Measurements from ENCODE around the gene CLRN3. TPM values are rescaled to one million over a fixed set of nuclear protein-coding genes. Genes with fewer than 3 reads are reported as not detected.

Gene CLRN3
- total and polyA plus RNA-seq, 2 of the 8 experiments (the other 6 are each of a cell fraction or from before 2014, with no cell fraction given) = not detected

DNA sequence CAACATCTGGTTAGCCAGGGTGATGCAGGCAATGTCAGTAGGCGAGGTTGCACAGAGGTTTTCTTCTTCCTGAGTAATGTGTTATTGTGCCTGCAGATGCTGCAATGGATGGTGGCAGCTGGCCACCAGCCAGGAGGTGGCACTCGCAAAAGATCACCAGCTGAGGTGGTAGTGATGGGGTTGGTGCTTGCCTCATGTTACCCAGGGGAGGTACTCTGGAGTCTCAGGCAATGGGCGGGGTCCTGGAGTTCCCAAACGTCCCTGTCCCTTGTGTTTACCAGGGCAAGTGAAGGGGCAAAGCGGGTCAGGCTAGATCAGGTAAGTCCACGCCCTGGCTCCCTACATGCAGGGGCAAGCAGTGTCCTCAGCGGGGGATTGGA, 21.1 kb downstream of the CLRN3 start:
- ChIA-PET POLR2A (ENCODE audit: partially characterized antibody) (no interaction called here), CTCF (ENCODE audit: partially characterized antibody) (interaction anchor here (0.8 kb wide), 2 partner anchors 46 to 164 kb away, joined by 3 read pairs; no protein-coding TSS in a partner anchor)
- Histone ChIP-seq H3K23ac (ENCODE audit: insufficient read length) (no peak overlapping the region), H2AFZ (ENCODE audit: low read length) (0 out of 2 replicates have a peak overlapping the region, but pooled peaks have one; percentile 27), H4K20me1 (replicated peaks in 1 of 2; ENCODE audit: control insufficient read depth in 1 of 2, insufficient read depth in 2 of 2, low read length in 2 of 2) (no peaks in the 10 kb centered on the region), H3K23me2 (ENCODE audit: low read depth, low read length) (no peaks in the 10 kb centered on the region; the same call in 1 of the 2 replicates), H2BK20ac (ENCODE audit: low read length) (no peak overlapping the region), H2AK5ac (ENCODE audit: low read depth, low read length) (no peak overlapping the region), H3K79me1 (ENCODE audit: low read depth, low read length) (no peaks in the 10 kb centered on the region), H3K18ac (ENCODE audit: extremely low read depth, low read length) (no peak overlapping the region), H3K27me3 (replicated peaks in 1 of 4; ENCODE audit: control insufficient read depth in 3 of 4, extremely low read depth in 1 of 4, insufficient read depth in 3 of 4, low read length in 3 of 4) (no peaks in the 10 kb centered on the region; a peak in 1 of 7 replicates), H3K14ac (ENCODE audit: insufficient read length) (no peak overlapping the region), H3K4ac (replicated peaks; ENCODE audit: insufficient read length, low read depth, low read length) (no peak overlapping the region), H2BK15ac (ENCODE audit: low read length) (0 out of 2 replicates have a peak overlapping the region, but pooled peaks have one; percentile 29), H3K4me2 (ENCODE audit: insufficient read depth in 1 of 2, low read depth in 2 of 2, low read length in 2 of 2) (no peak overlapping the region), H3K9me3 (ENCODE audit: insufficient read depth in 2 of 2, low read depth in 1 of 2, low read length in 1 of 2) (no peaks in the 10 kb centered on the region; a peak in 2 of 4 replicates), H4K91ac (replicated peaks; ENCODE audit: insufficient read length, low read length) (no peak overlapping the region), H3K27ac (ENCODE audit: low read depth, low read length) (no peak overlapping the region), H4K5ac (ENCODE audit: insufficient read length, low read depth, low read length) (no peak overlapping the region), H4K8ac (ENCODE audit: extremely low read depth, insufficient read depth, low read length) (no peak overlapping the region), H2BK5ac (ENCODE audit: low read depth, low read length) (no peak overlapping the region), H3K4me1 (replicated peaks in 1 of 4; ENCODE audit: control insufficient read depth in 3 of 4, insufficient read depth in 4 of 4, low read length in 3 of 4) (no peaks in the 10 kb centered on the region), H3K56ac (replicated peaks; ENCODE audit: insufficient read length, low read depth, low read length) (no peak overlapping the region), H3K9ac (replicated peaks in 1 of 4; ENCODE audit: extremely low read depth in 1 of 4, low read depth in 3 of 4, low read length in 3 of 4) (no peak overlapping the region), H3K36me3 (ENCODE audit: control insufficient read depth in 2 of 4, insufficient read depth in 4 of 4, low read length in 3 of 4) (no peaks in the 10 kb centered on the region), H2BK12ac (ENCODE audit: low read depth, low read length) (no peak overlapping the region), H2BK120ac (replicated peaks; ENCODE audit: low read depth, low read length) (no peak overlapping the region), H3K79me2 (ENCODE audit: control insufficient read depth in 1 of 2, insufficient read depth in 2 of 2, low read length in 2 of 2) (no peaks in the 10 kb centered on the region), H3K4me3 (ENCODE audit: extremely low read depth in 1 of 4, insufficient read depth in 2 of 4, low read depth in 3 of 4, low read length in 4 of 4) (no peak overlapping the region)
- no peak for FAIRE-seq
- no peak for DNase-seq (ENCODE audit: low read depth in 1 of 2, low spot score in 2 of 2)
- 88% methylated on average over 7 of the region's 7 CpGs; no CpG with 5 or more reads in 1 of the 2 experiments for WGBS, 2 experiments (ENCODE audit: extremely low coverage in 1 of 2, insufficient coverage in 1 of 2, insufficient read length in 1 of 2, insufficient replicate concordance in 2 of 2, low coverage in 1 of 2, low lambda C conversion rate in 2 of 2, missing lambda C conversion rate in 1 of 2)
- TF ChIP-seq PHF8 (conservative IDR thresholded peaks at IDR 0.05; ENCODE audit: low read depth, low read length) (no peak), TEAD4 (IDR thresholded peaks at IDR 0.05; ENCODE audit: low read depth, low read length) (no peak), SRF (IDR thresholded peaks at IDR 0.05; ENCODE audit: low read depth, low read length) (no peak), POU5F1 (IDR thresholded peaks at IDR 0.05; ENCODE audit: low read depth, low read length) (no peak)

All from H1 (cell line).